K562 (cell line): ENCODE data around the gene TMEM132D.

Source experiments
- MXI1 ChIP-seq: IDR thresholded peaks from 2 replicates; pipeline ENCODE4 v1.6.1; 2011; ENCODE audit warnings: low read depth, mild to moderate bottlenecking, improper control_type of control experiment, low read length
- POLR2A ChIP-seq: fragments of 450-650 bp; conservative IDR thresholded peaks from 2 replicates; pipeline ENCODE4 v1.6.1; 2016
- POLR2AphosphoS5 ChIP-seq: IDR thresholded peaks from 2 replicates; pipeline ENCODE4 v1.6.1; 2011; ENCODE audit warnings: mild to moderate bottlenecking, low read depth, low read length, moderate library complexity; ENCODE audit not compliant: control insufficient read depth, insufficient read depth
- SIN3B ChIP-seq: fragments of 450-650 bp; IDR thresholded peaks from 2 replicates; pipeline ENCODE4 v1.6.1; 2017; ENCODE audit warnings: low read depth, mild to moderate bottlenecking, moderate library complexity
- ZFPM2 ChIP-seq: fragments of 250-450 bp; sonication (Bioruptor Pico); IDR thresholded peaks from 2 replicates; pipeline ENCODE4 v1.5.1; 2022; ENCODE audit warnings: mild to moderate bottlenecking
- TF ChIP-seq, protein P1 (sequence below): sonication (generic); formaldehyde crosslinking; IDR thresholded peaks from 2 replicates; pipeline ENCODE4 v1.9.0; 2022; ENCODE audit warnings: mild to moderate bottlenecking, missing genetic modification reagents
- TF ChIP-seq, protein P2 (sequence below): sonication (generic); formaldehyde crosslinking; IDR thresholded peaks from 2 replicates; pipeline ENCODE4 v1.8.0; 2022; ENCODE audit warnings: mild to moderate bottlenecking, low read depth, missing genetic modification reagents
- TF ChIP-seq, protein P3 (sequence below), 3 experiments: IDR thresholded peaks in 2 of 3; conservative IDR thresholded peaks in 1 of 3; 2 replicates each; pipeline ENCODE4 v1.5.1; 2011 to 2012; ENCODE audit warnings: low read length in 3 of 3, mild to moderate bottlenecking in 3 of 3, control low read depth in 2 of 3, improper control_type of control experiment in 1 of 3, inconsistent platforms in 1 of 3, low read depth in 1 of 3, mixed read lengths in 1 of 3, moderate library complexity in 1 of 3; ENCODE audit not compliant: insufficient read depth in 2 of 3
- TF ChIP-seq, protein P4 (sequence below): sonication (generic); formaldehyde crosslinking; IDR thresholded peaks from 2 replicates; pipeline ENCODE4 v1.8.1; 2023; ENCODE audit warnings: mild to moderate bottlenecking, missing genetic modification reagents
- TF ChIP-seq, protein P5 (sequence below), 2 experiments: fragments of 450-650 bp; formaldehyde crosslinking in 1 of 2; IDR thresholded peaks; 2 replicates each; pipeline versions ENCODE4 v1.4.0 to v1.6.1; 2014 to 2020; ENCODE audit warnings: mild to moderate bottlenecking in 2 of 2, borderline replicate concordance in 1 of 2, low read depth in 1 of 2
- TF ChIP-seq, protein P6 (sequence below): fragments of 450-650 bp; IDR thresholded peaks from 2 replicates; pipeline ENCODE4 v1.6.1; 2017; ENCODE audit warnings: antibody characterized with exemption, mild to moderate bottlenecking

DNA sequence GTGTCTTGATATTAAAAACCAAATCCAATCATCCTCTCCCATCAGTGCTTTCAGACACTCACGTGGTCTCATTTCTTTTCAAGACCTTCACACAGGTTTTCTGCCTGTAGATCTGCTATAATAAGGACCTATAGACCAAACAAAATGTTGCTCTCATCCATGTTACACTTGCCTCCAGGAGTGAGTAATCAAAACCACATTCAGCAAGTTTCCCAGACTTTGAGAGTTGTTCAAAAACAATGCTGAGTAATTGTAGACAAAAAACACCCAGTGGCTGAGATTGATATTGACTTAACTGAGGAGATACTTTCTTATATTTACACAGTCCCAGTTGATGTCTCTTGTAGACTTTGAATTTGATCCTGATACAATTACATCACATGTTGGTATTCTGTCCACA lies 383.1 kb downstream of the TMEM132D start:
- TF ChIP-seq, protein P1, sequence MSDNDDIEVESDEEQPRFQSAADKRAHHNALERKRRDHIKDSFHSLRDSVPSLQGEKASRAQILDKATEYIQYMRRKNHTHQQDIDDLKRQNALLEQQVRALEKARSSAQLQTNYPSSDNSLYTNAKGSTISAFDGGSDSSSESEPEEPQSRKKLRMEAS (CRISPR knock-in tag), result no peak
- TF ChIP-seq POLR2AphosphoS5, result no peak
- TF ChIP-seq, protein P2, sequence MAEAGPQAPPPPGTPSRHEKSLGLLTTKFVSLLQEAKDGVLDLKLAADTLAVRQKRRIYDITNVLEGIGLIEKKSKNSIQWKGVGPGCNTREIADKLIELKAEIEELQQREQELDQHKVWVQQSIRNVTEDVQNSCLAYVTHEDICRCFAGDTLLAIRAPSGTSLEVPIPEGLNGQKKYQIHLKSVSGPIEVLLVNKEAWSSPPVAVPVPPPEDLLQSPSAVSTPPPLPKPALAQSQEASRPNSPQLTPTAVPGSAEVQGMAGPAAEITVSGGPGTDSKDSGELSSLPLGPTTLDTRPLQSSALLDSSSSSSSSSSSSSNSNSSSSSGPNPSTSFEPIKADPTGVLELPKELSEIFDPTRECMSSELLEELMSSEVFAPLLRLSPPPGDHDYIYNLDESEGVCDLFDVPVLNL (CRISPR knock-in tag), result no peak
- TF ChIP-seq POLR2A, result no peak
- TF ChIP-seq MXI1, result no peak
- TF ChIP-seq, protein P3, sequence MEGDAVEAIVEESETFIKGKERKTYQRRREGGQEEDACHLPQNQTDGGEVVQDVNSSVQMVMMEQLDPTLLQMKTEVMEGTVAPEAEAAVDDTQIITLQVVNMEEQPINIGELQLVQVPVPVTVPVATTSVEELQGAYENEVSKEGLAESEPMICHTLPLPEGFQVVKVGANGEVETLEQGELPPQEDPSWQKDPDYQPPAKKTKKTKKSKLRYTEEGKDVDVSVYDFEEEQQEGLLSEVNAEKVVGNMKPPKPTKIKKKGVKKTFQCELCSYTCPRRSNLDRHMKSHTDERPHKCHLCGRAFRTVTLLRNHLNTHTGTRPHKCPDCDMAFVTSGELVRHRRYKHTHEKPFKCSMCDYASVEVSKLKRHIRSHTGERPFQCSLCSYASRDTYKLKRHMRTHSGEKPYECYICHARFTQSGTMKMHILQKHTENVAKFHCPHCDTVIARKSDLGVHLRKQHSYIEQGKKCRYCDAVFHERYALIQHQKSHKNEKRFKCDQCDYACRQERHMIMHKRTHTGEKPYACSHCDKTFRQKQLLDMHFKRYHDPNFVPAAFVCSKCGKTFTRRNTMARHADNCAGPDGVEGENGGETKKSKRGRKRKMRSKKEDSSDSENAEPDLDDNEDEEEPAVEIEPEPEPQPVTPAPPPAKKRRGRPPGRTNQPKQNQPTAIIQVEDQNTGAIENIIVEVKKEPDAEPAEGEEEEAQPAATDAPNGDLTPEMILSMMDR (IDR thresholded peaks at IDR 0.05 in 2 of 3, conservative IDR thresholded peaks at IDR 0.05 in 1 of 3; ENCODE audit: insufficient read depth in 2 of 3, low read depth in 1 of 3, low read length in 3 of 3), result no peak
- TF ChIP-seq, protein P4, sequence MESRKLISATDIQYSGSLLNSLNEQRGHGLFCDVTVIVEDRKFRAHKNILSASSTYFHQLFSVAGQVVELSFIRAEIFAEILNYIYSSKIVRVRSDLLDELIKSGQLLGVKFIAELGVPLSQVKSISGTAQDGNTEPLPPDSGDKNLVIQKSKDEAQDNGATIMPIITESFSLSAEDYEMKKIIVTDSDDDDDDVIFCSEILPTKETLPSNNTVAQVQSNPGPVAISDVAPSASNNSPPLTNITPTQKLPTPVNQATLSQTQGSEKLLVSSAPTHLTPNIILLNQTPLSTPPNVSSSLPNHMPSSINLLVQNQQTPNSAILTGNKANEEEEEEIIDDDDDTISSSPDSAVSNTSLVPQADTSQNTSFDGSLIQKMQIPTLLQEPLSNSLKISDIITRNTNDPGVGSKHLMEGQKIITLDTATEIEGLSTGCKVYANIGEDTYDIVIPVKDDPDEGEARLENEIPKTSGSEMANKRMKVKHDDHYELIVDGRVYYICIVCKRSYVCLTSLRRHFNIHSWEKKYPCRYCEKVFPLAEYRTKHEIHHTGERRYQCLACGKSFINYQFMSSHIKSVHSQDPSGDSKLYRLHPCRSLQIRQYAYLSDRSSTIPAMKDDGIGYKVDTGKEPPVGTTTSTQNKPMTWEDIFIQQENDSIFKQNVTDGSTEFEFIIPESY (CRISPR knock-in tag), result no peak
- no peak for TF ChIP-seq ZFPM2
- TF ChIP-seq, protein P5, sequence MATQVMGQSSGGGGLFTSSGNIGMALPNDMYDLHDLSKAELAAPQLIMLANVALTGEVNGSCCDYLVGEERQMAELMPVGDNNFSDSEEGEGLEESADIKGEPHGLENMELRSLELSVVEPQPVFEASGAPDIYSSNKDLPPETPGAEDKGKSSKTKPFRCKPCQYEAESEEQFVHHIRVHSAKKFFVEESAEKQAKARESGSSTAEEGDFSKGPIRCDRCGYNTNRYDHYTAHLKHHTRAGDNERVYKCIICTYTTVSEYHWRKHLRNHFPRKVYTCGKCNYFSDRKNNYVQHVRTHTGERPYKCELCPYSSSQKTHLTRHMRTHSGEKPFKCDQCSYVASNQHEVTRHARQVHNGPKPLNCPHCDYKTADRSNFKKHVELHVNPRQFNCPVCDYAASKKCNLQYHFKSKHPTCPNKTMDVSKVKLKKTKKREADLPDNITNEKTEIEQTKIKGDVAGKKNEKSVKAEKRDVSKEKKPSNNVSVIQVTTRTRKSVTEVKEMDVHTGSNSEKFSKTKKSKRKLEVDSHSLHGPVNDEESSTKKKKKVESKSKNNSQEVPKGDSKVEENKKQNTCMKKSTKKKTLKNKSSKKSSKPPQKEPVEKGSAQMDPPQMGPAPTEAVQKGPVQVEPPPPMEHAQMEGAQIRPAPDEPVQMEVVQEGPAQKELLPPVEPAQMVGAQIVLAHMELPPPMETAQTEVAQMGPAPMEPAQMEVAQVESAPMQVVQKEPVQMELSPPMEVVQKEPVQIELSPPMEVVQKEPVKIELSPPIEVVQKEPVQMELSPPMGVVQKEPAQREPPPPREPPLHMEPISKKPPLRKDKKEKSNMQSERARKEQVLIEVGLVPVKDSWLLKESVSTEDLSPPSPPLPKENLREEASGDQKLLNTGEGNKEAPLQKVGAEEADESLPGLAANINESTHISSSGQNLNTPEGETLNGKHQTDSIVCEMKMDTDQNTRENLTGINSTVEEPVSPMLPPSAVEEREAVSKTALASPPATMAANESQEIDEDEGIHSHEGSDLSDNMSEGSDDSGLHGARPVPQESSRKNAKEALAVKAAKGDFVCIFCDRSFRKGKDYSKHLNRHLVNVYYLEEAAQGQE (IDR thresholded peaks at IDR 0.05; ENCODE audit: borderline replicate concordance), result no peak
- TF ChIP-seq, protein P5 (CRISPR knock-in tag; IDR thresholded peaks at IDR 0.05; ENCODE audit: low read depth), result no peak
- TF ChIP-seq, protein P6, sequence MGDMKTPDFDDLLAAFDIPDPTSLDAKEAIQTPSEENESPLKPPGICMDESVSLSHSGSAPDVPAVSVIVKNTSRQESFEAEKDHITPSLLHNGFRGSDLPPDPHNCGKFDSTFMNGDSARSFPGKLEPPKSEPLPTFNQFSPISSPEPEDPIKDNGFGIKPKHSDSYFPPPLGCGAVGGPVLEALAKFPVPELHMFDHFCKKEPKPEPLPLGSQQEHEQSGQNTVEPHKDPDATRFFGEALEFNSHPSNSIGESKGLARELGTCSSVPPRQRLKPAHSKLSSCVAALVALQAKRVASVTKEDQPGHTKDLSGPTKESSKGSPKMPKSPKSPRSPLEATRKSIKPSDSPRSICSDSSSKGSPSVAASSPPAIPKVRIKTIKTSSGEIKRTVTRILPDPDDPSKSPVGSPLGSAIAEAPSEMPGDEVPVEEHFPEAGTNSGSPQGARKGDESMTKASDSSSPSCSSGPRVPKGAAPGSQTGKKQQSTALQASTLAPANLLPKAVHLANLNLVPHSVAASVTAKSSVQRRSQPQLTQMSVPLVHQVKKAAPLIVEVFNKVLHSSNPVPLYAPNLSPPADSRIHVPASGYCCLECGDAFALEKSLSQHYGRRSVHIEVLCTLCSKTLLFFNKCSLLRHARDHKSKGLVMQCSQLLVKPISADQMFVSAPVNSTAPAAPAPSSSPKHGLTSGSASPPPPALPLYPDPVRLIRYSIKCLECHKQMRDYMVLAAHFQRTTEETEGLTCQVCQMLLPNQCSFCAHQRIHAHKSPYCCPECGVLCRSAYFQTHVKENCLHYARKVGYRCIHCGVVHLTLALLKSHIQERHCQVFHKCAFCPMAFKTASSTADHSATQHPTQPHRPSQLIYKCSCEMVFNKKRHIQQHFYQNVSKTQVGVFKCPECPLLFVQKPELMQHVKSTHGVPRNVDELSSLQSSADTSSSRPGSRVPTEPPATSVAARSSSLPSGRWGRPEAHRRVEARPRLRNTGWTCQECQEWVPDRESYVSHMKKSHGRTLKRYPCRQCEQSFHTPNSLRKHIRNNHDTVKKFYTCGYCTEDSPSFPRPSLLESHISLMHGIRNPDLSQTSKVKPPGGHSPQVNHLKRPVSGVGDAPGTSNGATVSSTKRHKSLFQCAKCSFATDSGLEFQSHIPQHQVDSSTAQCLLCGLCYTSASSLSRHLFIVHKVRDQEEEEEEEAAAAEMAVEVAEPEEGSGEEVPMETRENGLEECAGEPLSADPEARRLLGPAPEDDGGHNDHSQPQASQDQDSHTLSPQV, result no peak
- TF ChIP-seq SIN3B, result no peak
